Measurements from ENCODE around the gene CLDN14. TPM values are rescaled to one million over a fixed set of nuclear protein-coding genes. Genes with fewer than 3 reads are reported as not detected.
"Not testable (repeated sequence)": the region's sequence is repeated elsewhere in the genome, so short reads cannot be mapped to it uniquely, and the experiment has no call there.

The CLDN14 gene
- total RNA-seq, 1 donor from 2014 or later: not detected

DNA sequence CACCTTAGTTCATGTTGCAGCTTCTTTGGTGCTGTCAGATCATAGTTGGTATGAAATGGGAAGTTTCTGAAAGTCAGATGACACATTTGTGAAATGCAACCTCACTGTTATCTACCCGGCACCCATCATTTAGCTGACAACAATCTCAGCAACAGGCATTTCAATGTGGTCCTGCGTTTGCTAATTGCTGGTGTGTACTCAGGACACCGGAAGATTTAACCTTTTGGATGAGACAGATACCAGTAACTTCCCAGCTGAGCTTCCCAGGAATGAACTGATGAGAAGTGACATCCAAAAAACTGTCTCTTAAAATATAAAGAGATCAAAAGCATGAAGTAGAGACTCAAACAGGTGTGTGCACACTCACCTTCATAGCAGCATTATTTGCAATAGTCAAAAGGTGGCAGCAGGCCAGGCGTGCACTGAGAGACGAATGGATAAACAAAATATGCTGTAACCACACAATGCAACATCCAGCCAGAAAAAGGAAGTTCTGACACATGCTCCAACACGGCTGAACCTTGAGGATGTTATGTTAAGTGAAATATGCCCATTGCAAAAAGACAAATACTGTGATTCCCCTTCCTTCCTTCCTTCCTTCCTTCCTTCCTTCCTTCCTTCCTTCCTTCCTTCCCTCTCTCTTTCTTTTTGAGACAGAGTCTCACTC lies 7.9 kb upstream of the CLDN14 start:
- Mint-ChIP-seq H3K27me3 (no peaks in the 10 kb centered on the region), H3K9me3 (no peaks in the 10 kb centered on the region), H3K4me3 (no peak overlapping the region), H3K27ac (no peak overlapping the region), H3K36me3 (ENCODE audit: low read depth) (no peaks in the 10 kb centered on the region), H3K4me1 (no peaks in the 10 kb centered on the region)
- no peak for DNase-seq
- intact Hi-C loops (cut with micrococcal nuclease): no loop called here

DNA sequence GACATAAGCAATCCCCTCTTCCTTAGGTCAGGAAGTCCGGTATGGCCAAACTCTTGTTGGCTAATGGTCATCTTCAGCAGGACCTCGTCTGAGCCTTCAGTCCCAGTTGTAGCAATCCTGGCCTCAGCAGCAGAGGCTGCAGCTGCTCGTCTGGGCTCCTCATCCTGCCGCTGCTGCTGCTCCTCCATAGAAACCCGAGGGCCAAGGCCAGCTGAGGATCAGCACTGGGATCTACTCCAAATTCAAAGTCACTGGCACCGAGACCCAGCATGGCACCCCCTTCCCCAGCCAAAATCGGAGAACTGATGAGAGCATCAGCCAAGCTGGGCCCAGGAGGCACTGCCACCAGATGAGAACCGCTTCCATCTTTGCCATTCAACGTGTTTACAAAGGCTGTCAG lies 6.3 kb upstream of the CLDN14 start:
- no peak overlapping the region for H3K27ac Mint-ChIP-seq
- no peaks in the 10 kb centered on the region for H3K4me1 Mint-ChIP-seq
- DNase-seq: no peak
- no peaks in the 10 kb centered on the region for H3K36me3 Mint-ChIP-seq (ENCODE audit: low read depth)
- no peaks in the 10 kb centered on the region for H3K9me3 Mint-ChIP-seq
- H3K4me3 Mint-ChIP-seq: no peak overlapping the region
- no peaks in the 10 kb centered on the region for H3K27me3 Mint-ChIP-seq
- intact Hi-C loops (cut with micrococcal nuclease): no loop called here

DNA sequence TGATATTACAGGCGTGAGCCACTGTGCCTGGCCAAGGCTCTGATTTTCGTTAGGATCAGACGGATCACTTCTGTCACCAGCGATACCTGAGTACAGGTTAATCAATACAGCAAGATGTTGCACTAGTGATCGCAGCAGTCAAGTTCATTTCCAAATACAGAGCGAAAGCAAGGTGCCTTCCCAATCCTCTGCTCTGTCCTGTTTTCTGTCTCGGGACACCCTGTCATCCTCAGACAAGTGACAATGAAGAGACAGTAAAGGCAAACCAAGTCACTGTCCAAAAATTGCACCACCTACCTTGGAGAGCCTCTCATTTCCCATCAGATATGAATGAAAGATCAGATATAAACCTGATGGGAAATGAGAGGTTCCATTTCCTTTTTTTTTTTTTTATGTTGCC lies 5.6 kb upstream of the CLDN14 start:
- Mint-ChIP-seq H3K36me3 (ENCODE audit: low read depth) (no peaks in the 10 kb centered on the region), H3K9me3 (no peaks in the 10 kb centered on the region), H3K4me1 (no peaks in the 10 kb centered on the region), H3K27ac (no peak overlapping the region), H3K27me3 (no peaks in the 10 kb centered on the region), H3K4me3 (no peak overlapping the region)
- intact Hi-C loops (cut with micrococcal nuclease): no loop called here
- DNase-seq: no peak

DNA sequence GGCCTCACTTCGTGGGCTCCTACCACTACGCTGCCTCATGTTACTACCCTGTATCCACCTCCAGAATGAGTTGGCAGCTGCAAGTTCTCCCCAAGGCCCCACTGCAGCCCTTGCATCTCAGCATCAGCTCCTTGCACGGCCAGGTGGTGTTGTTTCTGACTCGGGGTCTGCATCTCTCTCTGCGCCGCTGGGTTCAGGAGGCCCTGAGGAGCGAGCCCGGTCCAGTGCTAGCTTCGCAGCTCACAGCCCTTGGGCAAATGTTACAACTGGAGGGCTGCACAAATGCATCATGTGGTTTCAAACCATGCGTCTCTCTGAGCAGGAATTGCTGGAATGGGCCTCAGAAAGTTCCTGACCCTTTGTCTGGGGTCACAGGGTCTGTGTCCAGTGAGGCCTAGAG lies 3.2 kb upstream of the CLDN14 start:
- Mint-ChIP-seq H3K27me3 (no peaks in the 10 kb centered on the region), H3K4me1 (peaks cover 2% of the 10 kb centered on the region), H3K27ac (no peak overlapping the region), H3K9me3 (no peaks in the 10 kb centered on the region), H3K4me3 (no peak overlapping the region), H3K36me3 (ENCODE audit: low read depth) (no peaks in the 10 kb centered on the region)
- intact Hi-C loops (cut with micrococcal nuclease): no loop called here
- DNase-seq: no peak

DNA sequence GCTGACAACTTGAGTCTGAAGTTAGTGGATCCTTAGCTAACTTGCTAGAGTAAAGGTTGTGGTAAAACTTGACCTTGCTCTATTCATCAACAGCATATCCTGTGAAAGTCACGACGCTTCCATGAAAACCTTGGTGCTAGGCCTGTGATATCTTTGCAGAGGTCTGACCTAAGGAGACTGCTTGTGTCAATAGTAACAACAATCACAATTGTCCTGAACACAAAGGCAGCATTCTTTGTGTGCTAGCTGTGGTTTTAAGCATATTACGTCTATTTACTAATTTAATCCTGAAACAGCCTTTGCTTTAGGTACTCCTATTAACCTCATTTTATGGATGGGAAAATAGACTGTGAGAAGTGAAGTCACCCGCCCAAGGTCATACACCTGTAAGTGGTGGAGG lies 2.8 kb upstream of the CLDN14 start:
- H3K27me3 Mint-ChIP-seq: no peaks in the 10 kb centered on the region
- H3K9me3 Mint-ChIP-seq: no peaks in the 10 kb centered on the region
- H3K27ac Mint-ChIP-seq: no peak overlapping the region
- H3K4me1 Mint-ChIP-seq: peaks cover 2% of the 10 kb centered on the region
- intact Hi-C loops (cut with micrococcal nuclease): no loop called here
- no peak for DNase-seq
- no peak overlapping the region for H3K4me3 Mint-ChIP-seq
- H3K36me3 Mint-ChIP-seq (ENCODE audit: low read depth): no peaks in the 10 kb centered on the region

DNA sequence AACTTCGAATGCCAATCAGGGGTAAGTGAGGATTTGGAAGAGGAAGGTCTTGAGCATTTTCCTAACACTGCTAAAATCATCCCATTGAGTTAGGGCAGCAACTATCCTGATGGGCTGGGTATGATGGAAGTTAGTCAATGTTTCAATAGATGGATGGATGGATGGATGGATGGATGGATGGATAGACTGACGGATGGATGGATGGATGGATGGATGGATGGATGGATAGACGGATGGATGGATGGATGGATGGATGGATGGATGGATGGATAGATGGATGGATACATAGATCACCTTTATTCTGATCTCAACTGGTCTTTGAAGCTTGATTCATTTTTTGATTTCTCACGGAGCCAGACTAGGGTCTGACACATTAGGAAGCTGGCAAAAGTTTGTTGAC lies 2.3 kb upstream of the CLDN14 start:
- Mint-ChIP-seq H3K4me3 (no peak overlapping the region), H3K27me3 (no peaks in the 10 kb centered on the region), H3K9me3 (no peaks in the 10 kb centered on the region), H3K4me1 (peaks cover 2% of the 10 kb centered on the region), H3K36me3 (ENCODE audit: low read depth) (no peaks in the 10 kb centered on the region), H3K27ac (no peak overlapping the region)
- intact Hi-C loops (cut with micrococcal nuclease): no loop called here
- no peak for DNase-seq

DNA sequence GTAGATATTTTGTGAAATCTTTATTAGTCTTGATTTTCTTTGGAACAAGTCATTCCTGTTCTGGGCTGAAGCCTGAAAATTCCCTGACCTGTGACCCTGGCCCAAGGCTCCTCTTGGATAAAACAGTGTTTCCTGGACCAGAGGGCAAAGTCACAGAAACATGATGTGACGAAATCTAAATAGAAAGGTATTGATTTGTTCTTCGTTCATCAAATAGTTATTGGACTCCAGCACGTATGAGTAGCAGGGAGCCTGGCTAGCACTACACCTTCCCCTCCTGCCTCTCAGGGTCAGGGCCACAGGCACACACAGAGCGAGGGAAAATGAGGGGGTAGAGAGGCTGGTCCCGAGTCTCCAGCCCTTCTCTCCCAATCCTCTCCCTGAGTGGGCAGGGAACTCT lies 1.7 kb upstream of the CLDN14 start:
- Mint-ChIP-seq H3K27me3 (no peaks in the 10 kb centered on the region), H3K9me3 (no peaks in the 10 kb centered on the region), H3K4me1 (peaks cover 2% of the 10 kb centered on the region), H3K4me3 (no peak overlapping the region), H3K36me3 (ENCODE audit: low read depth) (no peaks in the 10 kb centered on the region), H3K27ac (no peak overlapping the region)
- intact Hi-C loops (cut with micrococcal nuclease): no loop called here
- DNase-seq: no peak

DNA sequence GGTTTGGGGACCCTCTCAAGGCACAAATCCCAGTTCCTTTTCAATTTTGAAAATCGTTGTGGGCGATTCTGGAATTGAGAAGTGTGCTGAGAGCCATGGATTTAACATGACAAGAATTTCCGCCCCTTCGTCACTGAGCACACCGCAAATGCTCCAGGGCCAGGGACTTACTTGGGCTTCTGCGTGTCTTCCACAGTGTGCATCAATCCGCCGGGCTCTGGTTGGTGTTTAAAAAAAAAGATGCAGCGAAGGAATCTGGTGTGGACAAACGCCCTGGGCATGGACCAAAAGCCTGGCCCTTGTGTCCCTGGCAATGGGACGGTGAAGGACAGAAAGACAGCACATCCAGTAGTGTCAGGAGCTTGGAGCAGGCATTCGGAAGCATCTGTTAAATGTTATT lies 696 bp upstream of the CLDN14 start:
- Mint-ChIP-seq H3K4me1 (peaks cover 2% of the 10 kb centered on the region), H3K9me3 (no peaks in the 10 kb centered on the region), H3K36me3 (ENCODE audit: low read depth) (no peaks in the 10 kb centered on the region), H3K27me3 (no peaks in the 10 kb centered on the region), H3K4me3 (no peak overlapping the region), H3K27ac (no peak overlapping the region)
- intact Hi-C loops (cut with micrococcal nuclease): no loop called here
- no peak for DNase-seq

DNA sequence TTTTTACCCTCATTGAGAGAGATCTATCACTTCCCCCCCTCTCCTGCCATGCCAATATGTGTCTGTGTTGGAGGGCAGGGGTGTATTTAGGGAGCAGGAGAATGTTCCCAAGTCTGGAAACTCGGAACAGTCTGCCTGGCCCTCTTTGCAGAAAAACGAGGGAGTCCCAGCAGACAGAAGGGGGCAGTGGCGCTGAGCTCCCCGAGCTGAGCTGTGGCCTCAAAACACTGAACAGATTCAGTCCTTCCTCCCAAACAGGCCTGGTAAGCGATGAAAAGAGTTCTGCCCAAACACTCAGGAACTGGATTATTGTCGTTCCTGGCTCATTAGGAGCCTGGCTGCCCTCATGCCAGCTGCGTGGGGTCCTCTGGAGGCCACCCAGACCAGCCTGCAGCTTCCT lies 981 bp downstream of the CLDN14 start:
- Mint-ChIP-seq H3K36me3 (ENCODE audit: low read depth) (no peaks in the 10 kb centered on the region), H3K27ac (no peak overlapping the region), H3K4me3 (no peak overlapping the region), H3K9me3 (no peaks in the 10 kb centered on the region), H3K4me1 (peaks cover 2% of the 10 kb centered on the region), H3K27me3 (no peaks in the 10 kb centered on the region)
- no peak for DNase-seq
- intact Hi-C loops (cut with micrococcal nuclease): no loop called here

DNA sequence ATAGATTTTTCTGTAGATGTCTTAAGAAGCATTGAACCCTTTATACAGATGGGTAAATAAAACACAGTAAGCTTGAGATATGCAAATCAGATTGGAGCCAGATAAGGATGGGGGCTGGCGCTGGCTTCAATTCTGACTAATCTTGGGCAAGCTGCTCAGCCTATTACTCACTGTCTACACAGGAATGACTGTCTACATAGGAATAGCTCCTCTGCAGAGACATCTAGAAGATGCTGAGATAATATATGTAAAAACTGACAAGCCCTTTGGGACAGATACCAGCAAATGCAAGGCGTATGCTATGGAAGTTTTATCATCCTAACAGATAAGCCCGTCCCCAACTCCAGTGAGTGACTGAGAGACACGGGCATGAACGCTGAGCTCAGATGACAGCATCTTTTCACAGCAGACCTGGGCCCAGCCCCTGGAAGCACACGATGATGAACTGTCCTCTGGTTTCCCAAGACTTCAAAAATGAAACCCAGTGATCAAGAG lies 1.7 kb downstream of the CLDN14 start:
- H3K9me3 Mint-ChIP-seq: no peaks in the 10 kb centered on the region
- H3K27me3 Mint-ChIP-seq: peaks cover 3% of the 10 kb centered on the region
- no peaks in the 10 kb centered on the region for H3K36me3 Mint-ChIP-seq (ENCODE audit: low read depth)
- DNase-seq: no peak
- no peak overlapping the region for H3K4me3 Mint-ChIP-seq
- H3K27ac Mint-ChIP-seq: no peak overlapping the region
- peaks cover 2% of the 10 kb centered on the region for H3K4me1 Mint-ChIP-seq
- intact Hi-C loops (cut with micrococcal nuclease): no loop called here

DNA sequence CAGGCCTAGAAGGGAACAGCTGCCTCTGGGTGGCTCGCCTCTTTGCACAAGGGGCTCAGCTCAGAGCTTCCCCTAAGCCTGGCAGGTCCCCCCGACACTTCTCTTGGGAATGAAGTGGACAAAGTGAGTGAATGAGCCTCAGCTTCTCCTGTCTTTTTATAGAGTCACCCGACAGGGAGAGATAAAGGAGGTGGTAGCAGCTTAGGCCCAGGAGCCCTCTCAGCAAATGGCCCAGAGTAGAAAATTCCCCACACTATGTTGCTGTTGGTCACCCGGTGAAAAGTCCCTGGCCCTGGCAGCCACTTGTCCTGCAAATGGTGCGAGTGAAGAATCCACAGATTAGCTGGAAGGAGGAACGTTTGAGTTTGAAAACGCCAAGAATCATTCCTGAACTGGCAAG lies 2.4 kb downstream of the CLDN14 start:
- Mint-ChIP-seq H3K4me1 (peaks cover 2% of the 10 kb centered on the region), H3K36me3 (ENCODE audit: low read depth) (no peaks in the 10 kb centered on the region), H3K4me3 (no peak overlapping the region), H3K9me3 (no peaks in the 10 kb centered on the region), H3K27me3 (peaks cover 3% of the 10 kb centered on the region), H3K27ac (no peak overlapping the region)
- intact Hi-C loops (cut with micrococcal nuclease): no loop called here
- no peak for DNase-seq

DNA sequence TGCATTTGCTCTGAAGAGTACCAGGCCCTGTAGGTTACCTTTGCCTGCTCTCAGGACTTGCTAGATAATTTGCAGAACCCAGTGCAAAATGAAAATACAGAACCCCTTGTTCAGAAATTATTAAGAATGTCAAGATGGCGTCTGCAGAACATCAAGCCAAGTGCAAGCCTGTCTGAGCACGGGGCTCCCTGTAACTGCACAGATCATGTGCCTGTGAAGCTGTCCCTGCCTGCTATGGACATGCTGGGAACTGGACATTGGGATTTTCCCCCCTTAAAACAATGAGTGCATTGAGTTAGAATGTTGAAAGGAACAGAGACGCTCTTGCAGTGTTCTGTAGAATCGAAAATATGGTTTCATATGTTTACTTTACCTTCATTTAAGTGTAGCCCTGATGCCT lies 2.9 kb downstream of the CLDN14 start:
- Mint-ChIP-seq H3K36me3 (ENCODE audit: low read depth) (no peaks in the 10 kb centered on the region), H3K27ac (no peak overlapping the region), H3K9me3 (no peaks in the 10 kb centered on the region), H3K27me3 (peaks cover 3% of the 10 kb centered on the region), H3K4me3 (no peak overlapping the region), H3K4me1 (peaks cover 2% of the 10 kb centered on the region)
- DNase-seq: no peak
- intact Hi-C loops (cut with micrococcal nuclease): no loop called here

DNA sequence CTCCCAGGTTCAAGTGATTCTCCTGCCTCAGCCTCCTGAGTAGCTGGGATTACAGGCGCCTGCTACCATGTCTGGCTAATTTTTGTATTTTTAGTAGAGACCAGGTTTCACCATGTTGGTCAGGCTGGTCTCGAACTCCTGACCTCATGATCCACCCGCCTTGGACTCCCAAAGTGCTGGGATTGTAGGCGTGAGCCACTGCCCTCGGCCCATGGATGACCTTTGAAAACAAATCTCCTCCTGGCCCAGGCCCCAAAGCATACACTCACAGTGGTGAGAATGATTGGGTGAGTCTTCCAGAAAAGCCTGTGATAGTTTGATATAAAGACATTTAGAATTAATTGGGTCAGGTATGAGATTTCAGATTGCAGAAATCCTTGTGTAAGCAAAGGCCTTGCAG lies 3.4 kb downstream of the CLDN14 start:
- H3K4me3 Mint-ChIP-seq; H3K9me3 Mint-ChIP-seq; intact Hi-C loops (cut with micrococcal nuclease); H3K27ac Mint-ChIP-seq; DNase-seq; H3K4me1 Mint-ChIP-seq; H3K27me3 Mint-ChIP-seq; H3K36me3 Mint-ChIP-seq (ENCODE audit: low read depth): not testable (repeated sequence)

DNA sequence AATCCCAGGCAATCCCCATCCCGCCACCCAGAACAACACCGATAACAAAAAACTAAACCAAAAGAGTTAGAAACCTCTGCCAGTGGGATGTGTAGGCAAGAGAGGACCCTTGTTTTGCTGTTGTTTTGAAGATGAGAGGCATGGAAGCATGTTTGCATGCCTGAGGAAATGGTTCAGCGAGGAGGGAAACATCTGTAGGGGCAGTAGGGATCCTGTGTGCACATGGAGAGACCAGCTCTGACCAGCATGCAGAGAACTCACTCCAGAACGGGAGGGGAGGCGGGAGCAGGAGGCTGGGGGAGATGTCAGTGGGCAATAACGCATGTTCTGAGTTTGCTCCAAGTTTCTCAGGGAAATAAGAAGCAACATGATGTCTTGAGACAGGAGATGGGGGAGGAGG lies 5.3 kb downstream of the CLDN14 start:
- intact Hi-C loops (cut with micrococcal nuclease): no loop called here
- Mint-ChIP-seq H3K9me3 (no peaks in the 10 kb centered on the region), H3K4me1 (peaks cover 4% of the 10 kb centered on the region), H3K4me3 (no peak overlapping the region), H3K36me3 (ENCODE audit: low read depth) (no peaks in the 10 kb centered on the region), H3K27me3 (peaks cover 3% of the 10 kb centered on the region), H3K27ac (no peak overlapping the region)
- DNase-seq: no peak

DNA sequence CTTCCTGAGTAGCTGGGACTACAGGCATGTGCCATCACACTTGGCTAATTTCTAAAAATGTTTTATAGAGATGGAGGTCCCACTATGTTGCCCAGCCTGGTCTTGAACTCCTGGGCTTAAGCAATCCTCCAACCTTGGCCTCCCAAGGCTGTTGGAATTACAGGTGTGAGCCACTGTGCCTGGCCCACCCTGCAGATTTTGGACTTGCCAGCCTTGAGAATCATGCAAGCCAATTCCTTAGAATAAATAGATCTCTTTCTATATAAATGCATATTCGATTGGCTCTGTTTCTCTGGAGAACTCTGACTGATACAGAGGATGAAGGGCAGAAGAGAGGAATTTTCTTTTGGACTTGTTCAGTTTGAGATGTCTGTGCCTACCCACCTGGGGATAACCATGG lies 6.7 kb downstream of the CLDN14 start:
- Mint-ChIP-seq H3K4me3 (no peak overlapping the region), H3K36me3 (ENCODE audit: low read depth) (no peaks in the 10 kb centered on the region), H3K27ac (no peak overlapping the region), H3K9me3 (no peaks in the 10 kb centered on the region), H3K4me1 (peaks cover 2% of the 10 kb centered on the region), H3K27me3 (peaks cover 3% of the 10 kb centered on the region)
- no peak for DNase-seq
- intact Hi-C loops (cut with micrococcal nuclease): no loop called here
